NCI-H2107 treated with DMSO at 0.1 percent for 48 hours (cell line): ENCODE results near the gene ITIH4.
A peak's percentile ranks its signal among the peaks of the same experiment; 100 is the strongest.

Experiments used
- DNase-seq: peaks from one replicate; lab custom pipeline; 2025; ENCODE audit not compliant: unreplicated experiment; lab: John Stamatoyannopoulos, UW

Gene ITIH4

GRCh38 chr3:52830535-52831258 lies at the start of gene ITIH4:
Gene ITIH4 (minus strand): TSS chr3:52830672. CDS start chr3:52830642, 30 bp downstream.
- DNase-seq: no peak

DNA sequence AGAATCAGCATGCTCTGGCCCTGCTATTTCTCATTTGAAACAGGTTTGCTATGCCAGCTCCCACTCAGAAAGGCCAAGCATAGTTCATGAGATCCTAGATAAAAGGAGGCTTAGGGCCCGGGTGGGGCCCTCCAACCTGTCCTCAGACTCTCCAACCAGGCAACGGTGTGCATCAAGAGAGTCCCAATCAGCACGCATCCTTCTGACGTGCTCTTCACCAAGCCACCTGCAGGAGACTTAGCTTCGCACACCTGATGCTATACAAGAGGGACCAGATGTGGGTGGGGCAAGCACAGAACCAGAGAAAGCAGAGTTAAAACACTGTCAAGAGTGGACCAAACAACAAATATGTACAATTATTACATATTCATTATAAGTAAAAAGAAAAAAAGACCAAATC lies 49.6 kb upstream of the ITIH4 start:
- no peak for DNase-seq

GRCh38 chr3:52879581-52879980 lies 49.1 kb upstream of the ITIH4 start:
- DNase-seq: no peak

DNA sequence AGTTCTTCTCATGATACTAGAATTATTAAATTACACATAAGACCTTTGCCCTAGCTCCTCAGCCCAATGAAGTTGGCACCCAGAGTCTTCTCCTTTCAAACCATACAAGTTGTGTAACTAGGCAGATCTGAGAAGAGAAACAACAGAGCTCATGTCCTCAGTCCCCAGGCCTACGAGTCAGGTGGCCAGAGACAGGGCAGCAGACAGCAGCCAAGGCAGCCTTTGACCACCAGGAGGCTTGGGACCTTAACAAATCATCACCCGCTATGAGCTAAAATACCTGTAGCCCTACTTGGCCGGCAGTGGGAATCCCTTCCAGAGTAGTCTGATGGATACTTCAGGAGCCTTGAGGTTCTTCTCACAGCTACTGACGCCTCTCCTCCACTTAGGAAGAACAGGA lies 48.6 kb upstream of the ITIH4 start:
- no peak for DNase-seq

- DNase-seq: no peak
Observed at GRCh38 chr3:52877085-52877484, 46.6 kb upstream of the ITIH4 start.

DNA sequence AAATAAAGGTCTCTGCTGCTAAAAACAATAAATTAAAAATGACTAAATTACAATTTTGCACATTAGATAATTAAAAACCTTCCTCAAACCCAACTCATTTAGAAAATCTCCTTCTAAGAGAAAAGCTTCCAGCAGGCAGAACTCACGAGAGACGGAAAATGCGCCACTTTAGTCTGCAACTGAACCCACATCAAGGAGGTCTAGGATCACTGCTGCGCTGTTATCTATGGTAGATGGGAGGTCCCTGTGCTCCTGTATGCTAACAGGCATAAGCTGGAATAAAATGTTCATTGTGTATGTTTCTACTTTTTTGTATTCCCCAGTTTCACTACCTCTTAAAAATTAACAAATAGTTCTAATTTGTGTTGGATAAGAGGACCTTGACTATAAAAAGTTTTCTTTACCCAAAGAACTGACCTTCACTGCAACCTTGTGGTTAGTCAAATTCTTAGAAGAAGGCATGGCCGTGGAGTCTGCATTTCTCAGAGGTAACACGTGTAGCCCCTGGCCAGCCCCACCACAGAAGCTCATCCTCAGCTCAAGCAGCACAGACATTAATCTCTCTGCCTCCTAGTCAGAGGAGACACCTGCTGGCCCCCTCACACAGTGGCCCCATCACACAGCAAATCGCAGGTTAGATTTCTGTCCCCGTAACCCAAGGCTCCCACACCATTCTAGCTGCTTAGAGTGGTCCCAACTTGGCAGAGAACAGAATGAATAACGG lies 44.6 kb upstream of the ITIH4 start:
- no peak for DNase-seq

GRCh38 chr3:52874160-52874701 lies 43.8 kb upstream of the ITIH4 start:
- DNase-seq: no peak

DNA sequence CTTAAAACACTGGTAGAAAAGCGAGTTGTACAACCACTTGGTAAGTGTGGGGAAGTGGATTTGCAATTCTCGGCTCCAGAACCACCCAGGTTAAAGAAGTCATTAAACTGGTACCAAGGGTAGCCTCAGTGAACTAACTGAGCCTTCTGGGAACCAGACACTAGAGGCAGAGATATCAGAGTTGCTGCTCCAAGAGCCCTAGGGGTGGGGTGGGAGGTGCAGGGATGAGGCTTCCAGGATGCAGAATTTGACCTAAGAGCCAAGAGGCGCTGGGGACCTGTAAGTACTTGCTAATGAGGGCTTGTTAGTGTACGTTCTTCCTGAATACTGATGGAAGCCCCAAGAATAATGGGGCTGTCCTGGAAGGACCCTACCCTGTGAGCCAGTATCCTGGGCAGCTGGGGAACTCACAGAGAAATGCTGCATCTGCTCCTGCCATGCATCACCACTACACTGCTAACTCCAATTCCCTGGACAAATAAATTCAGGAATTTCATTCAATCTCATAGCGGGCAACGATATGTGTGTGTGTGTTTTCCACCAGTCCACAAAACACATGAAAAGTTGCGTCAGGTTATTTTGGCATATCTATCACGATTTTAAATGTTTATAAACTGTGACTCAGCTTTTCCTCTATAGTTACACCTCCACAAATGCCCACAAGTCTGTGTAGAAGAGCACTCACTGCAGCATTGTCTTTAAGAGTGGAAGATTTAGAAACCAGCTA lies 43.1 kb upstream of the ITIH4 start:
- no peak for DNase-seq

GRCh38 chr3:52872245-52872644 lies 41.8 kb upstream of the ITIH4 start:
- DNase-seq: no peak

DNA sequence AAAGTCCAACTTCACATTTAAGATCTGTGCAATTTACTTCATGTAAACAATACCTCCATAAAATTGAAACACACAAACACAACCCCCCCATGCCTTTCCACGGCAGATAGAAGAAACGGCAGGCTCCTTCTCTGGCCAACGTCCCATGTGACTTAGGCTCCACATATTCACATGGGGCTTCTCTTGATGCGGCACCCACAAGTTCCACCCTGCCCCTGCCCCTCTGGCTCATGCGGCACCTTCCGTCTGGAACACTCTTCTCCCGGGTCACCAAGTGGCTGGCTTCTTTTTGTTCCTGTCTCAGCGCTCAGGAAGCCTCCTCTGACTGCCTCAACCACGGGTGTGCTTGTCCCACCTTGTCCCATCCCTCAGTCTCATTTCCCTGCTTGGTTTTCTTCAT lies 41.3 kb upstream of the ITIH4 start:
- no peak for DNase-seq

DNA sequence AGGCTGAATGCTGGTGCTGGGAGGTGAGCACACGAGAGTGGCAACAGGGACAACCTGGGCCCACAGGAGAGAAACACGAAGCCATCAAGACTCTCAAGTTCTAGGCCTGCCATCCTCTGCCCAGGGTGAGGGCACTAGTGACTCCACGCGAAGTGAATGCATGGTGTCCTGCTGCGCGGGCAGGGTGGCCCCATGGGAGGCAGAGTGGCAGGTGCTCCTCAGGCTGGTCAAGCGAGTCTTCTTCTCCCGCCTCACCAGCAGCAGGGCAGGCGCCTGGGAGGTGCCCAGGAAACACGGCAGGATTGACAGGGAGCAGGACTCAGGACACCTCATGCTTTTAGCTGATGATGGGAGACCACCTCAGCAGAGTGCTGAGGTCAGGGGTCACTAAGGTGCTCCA lies 40.0 kb upstream of the ITIH4 start:
- no peak for DNase-seq

DNA sequence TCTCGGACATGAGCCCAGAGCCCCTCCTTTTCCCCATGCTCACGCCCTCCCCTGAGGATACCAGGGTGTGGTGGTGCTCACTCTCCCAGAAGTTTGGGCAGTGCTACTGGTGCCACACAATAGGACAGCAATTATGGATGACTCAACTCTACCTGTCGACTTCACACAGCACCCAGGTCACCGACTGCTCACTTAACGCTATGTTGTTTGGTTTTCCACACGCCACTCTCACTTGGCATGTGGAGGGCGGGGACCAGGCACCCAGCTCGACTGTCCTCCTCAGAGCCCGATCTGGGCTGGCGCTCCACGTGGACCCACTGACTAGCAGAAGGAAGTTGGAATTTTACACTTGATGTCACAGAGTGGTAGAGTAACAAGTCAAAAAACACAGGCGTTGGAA lies 36.0 kb upstream of the ITIH4 start:
- DNase-seq: no peak

- DNase-seq: no peak
Observed at GRCh38 chr3:52865994-52866393, 35.5 kb upstream of the ITIH4 start.

- DNase-seq: no peak
Observed at GRCh38 chr3:52860424-52860768, 29.9 kb upstream of the ITIH4 start.

- DNase-seq: no peak
Observed at GRCh38 chr3:52859686-52860423, 29.4 kb upstream of the ITIH4 start.

DNA sequence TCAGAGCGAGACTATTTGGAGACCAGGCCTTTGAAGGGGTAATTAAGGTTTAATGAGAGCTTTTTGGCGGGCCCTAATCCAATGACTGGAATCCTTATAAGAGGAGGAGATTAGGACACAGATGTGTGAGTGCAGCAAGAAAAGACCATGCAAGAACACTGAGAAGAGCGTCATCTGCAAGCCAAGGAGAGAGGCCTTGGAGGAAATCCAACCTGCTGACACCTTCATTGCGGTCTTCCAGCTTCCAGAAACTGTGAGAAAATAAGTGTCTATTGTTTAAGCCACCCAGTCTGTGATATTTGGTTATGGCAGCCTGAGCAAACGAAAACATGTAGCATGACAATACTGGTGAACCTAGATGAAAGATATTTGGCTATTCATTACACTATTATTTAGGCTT lies 27.4 kb upstream of the ITIH4 start:
- no peak for DNase-seq

GRCh38 chr3:52857133-52857532 lies 26.7 kb upstream of the ITIH4 start:
- DNase-seq: no peak

DNA sequence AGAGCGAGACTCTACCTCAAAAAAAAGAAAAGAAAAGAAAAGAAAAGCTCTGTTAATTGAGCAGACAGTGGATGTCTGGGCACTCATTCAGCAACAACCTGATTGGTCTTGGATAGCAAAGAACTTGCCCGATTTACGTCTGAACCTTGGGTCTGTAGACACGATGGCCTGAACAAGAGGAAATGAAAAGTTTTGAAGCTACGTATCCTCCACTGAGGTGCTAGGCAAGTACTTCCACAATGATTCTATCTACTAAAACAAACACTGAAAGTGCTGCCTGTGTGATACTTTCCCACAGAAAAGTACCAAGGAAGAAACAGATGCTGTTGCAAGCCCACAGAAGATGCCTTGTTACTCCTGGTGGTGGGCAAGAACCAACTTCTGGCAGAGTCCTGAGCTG lies 26.2 kb upstream of the ITIH4 start:
- DNase-seq: no peak

GRCh38 chr3:52854013-52854412 lies 23.5 kb upstream of the ITIH4 start:
- DNase-seq: no peak

- DNase-seq: no peak
Observed at GRCh38 chr3:52852419-52852818, 21.9 kb upstream of the ITIH4 start.

- peak; percentile 55 for DNase-seq
Observed at GRCh38 chr3:52851348-52851747, 20.9 kb upstream of the ITIH4 start.
